ENCODE measurements around the gene KSR1.

The KSR1 gene

DNA sequence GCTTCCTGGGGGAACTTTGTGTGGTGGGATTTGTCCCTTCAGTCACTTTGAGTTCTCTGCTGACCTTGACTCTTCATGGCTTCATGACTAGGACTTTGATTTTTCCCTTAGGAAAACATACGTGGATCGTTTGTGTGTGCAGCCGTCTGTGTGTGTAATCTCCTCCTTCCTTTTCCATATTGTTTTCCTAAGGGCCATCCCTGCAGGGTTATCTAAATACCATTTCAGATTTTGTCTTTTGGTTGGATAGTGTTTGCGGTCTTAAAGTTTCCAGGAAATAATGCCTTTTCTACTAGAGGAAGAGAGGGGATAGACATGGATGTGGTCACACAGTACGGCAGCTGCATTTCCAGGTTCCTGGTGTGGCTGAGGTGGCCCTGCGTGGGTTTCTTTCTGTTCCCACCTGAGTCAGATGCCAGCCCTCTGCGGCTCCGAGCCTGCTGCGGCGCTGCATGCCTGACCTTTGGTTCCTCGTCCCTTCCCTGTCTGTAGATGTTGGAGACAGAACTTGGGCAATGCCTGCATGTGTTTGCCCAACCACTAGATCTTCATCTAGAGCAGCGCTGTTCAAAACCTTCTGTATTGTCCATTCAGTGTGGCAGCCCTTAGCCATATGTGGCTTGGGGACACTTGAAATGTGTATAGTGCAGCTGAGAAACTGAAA lies 102.7 kb downstream of the KSR1 start:
- TF ChIP-seq, protein P1, sequence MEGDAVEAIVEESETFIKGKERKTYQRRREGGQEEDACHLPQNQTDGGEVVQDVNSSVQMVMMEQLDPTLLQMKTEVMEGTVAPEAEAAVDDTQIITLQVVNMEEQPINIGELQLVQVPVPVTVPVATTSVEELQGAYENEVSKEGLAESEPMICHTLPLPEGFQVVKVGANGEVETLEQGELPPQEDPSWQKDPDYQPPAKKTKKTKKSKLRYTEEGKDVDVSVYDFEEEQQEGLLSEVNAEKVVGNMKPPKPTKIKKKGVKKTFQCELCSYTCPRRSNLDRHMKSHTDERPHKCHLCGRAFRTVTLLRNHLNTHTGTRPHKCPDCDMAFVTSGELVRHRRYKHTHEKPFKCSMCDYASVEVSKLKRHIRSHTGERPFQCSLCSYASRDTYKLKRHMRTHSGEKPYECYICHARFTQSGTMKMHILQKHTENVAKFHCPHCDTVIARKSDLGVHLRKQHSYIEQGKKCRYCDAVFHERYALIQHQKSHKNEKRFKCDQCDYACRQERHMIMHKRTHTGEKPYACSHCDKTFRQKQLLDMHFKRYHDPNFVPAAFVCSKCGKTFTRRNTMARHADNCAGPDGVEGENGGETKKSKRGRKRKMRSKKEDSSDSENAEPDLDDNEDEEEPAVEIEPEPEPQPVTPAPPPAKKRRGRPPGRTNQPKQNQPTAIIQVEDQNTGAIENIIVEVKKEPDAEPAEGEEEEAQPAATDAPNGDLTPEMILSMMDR (IDR thresholded peaks at IDR 0.05; ENCODE audit: borderline replicate concordance, insufficient read depth, low read depth, low read length): no peak
- H3K4me3 ChIP-seq (ENCODE audit: low read depth, low read length): no peak overlapping the region

DNA sequence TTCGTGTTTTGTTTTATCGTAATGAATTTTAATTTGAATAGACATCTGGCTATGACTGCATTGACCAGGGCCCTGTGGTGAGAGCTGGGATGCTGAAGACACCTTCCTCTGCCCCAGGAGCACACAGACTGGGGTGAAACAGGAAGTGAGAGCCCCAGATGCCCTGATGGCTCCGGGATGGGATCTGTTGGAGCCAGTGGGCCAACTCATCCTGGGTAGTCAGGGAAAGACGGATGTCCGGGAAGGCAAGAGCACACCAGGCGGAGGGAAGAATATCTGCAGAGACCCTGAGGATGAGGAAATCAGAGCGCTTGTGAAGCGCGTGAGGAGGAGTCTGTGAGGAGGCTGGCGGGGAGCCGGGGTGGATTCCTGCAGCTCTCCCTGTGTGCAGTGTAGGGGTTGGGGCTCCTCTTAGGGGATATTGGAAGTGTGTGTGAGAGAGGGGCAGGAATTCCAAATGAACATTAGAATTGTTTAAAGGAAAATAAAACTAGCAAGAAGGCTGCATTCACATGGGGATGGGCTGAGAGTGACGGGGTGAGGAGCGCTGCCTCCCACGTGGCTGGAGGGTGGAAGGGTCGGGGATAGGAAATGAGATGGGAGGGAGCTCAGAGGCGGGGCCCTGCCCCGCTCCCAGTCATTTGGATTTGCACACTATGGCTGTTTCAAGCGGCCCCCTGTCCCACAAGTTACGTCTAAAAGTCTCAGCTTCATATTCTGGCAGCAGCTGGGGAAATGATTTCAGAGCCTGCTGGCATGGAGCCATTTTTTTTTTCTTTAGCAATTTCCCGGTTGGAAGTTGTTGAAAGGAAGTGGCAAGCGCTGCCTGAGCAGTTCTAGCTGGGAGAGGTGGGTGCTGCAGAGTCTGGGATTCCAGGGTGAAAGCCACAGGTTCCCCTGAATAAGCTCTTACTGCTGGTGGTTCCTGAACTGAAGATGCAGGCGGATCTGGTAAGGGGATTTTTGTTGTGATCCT lies 103.5 kb downstream of the KSR1 start:
- no peak overlapping the region for H3K4me3 ChIP-seq (ENCODE audit: low read depth, low read length)
- TF ChIP-seq, protein P1 (IDR thresholded peaks at IDR 0.05; ENCODE audit: borderline replicate concordance, insufficient read depth, low read depth, low read length): no peak

DNA sequence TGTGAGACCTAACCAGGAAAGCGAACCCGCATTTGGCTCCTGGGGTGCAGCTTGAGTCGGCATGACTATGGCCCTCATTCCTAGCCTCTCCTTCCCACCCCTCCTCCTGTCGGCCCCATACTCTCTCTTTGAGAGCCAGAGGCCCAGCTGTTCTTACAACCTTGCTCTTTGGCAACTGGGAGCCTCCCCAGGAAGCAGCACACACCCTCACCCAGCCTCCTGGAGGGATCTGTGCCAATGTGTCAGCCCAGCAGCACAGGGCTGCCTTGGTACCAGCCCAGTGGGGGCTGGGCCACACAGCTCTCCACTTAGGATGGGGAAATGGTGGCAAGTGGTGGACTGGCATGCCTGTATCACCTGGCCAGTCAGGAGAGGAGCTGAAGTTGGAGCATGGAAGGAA lies 104.4 kb downstream of the KSR1 start:
- no peak overlapping the region for H3K4me3 ChIP-seq (ENCODE audit: low read depth, low read length)
- TF ChIP-seq, protein P1 (IDR thresholded peaks at IDR 0.05; ENCODE audit: borderline replicate concordance, insufficient read depth, low read depth, low read length): no peak

DNA sequence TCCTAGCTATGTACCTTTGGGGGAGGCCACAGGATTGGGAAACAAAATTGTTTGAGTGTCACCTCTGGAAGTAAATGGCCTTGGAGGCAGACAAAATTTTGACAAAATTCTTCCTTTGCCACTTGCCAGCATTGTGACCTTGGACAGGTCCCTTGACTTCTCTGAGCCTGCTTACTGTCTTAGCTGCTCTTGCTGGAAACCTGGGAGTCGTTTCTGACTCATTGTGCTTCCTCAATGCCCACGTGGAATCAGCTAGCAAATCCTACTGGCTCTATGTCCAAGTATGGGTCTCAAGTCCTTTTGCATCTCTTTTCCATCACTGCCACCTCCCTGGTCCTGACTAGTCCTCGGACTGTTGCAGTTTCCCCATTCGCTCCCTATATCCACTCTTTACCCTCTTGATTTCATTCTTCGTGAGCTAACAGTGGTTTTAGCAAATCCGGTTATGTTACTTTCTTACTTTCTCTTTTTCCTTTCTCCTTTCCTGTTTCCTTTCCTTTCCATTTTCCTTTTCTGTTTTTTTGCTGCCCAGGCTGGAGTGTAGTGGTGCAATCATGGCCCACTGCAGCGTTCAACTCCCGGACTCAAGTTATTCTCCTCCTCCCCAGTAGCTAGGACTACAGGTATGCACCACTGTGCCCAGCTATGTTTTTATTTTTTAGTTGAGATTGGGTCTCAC lies 106.7 kb downstream of the KSR1 start:
- TF ChIP-seq, protein P1 (IDR thresholded peaks at IDR 0.05; ENCODE audit: borderline replicate concordance, insufficient read depth, low read depth, low read length): no peak
- no peak overlapping the region for H3K4me3 ChIP-seq (ENCODE audit: low read depth, low read length)

DNA sequence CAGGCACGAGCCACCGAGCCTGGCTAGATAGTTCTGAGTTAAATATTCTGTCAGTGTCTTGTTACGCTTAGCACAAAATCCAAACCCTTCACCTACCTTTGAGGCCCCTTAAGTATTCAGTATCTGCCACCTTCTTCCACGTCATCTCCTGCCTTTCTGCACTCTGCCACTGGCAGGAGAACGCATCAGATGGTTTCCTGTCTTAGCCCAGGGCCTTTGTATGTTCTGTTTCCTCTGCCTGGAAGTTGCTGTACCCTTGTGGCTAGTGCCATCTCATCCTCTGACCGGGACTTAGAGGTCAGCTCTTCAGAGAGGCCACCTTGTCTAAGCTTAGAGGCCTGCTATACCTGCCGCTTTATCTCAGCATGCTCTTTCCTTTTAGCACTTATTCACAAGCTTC lies 107.3 kb downstream of the KSR1 start:
- TF ChIP-seq, protein P1 (IDR thresholded peaks at IDR 0.05; ENCODE audit: borderline replicate concordance, insufficient read depth, low read depth, low read length): no peak
- no peak overlapping the region for H3K4me3 ChIP-seq (ENCODE audit: low read depth, low read length)

DNA sequence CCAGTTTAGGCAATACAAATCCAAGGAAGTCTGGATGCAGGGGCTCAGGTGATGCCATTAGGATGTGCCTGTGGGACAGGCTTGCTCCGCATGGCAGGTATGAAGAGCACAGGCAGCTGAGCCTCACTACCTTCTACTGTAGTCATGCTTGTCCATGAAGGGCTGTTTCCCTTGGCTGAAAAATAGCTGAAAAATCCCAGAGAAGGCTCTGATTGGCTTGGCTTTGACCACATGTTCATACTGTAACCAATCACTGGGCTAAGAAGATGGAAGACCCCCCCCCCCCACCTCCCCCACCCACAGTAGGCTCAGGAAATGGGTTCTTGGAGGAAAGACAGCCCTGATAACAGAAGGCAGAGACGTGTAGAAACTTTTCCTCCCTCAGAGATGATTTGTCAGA lies 108.2 kb downstream of the KSR1 start:
- no peak overlapping the region for H3K4me3 ChIP-seq (ENCODE audit: low read depth, low read length)
- TF ChIP-seq, protein P1 (IDR thresholded peaks at IDR 0.05; ENCODE audit: borderline replicate concordance, insufficient read depth, low read depth, low read length): no peak

Data from GM12875 (cell line).